Umbilical cord (tissue), 2 donors: ENCODE measurements around the gene SSBP2. TPM values are rescaled to one million over a fixed set of nuclear protein-coding genes. Genes with fewer than 3 reads are reported as not detected.
"Not testable (repeated sequence)": the region's sequence is repeated elsewhere in the genome, so short reads cannot be mapped to it uniquely, and the experiment has no call there.

Experiments
- DNase-seq: peaks from one replicate; pipeline ENCODE4 v3.0.0-alpha.2; 2015; ENCODE audit warnings: low spot score
- total RNA-seq: library from RNA; depleted of rRNA; stranded (reverse); fragments of >200 nt; gene quantifications from one replicate; pipeline ENCODE4 v1.2.3, GENCODE V29; 2014; ENCODE audit warnings: low replicate concordance; ENCODE audit not compliant: insufficient read depth

The SSBP2 gene
- total RNA-seq, 1 donor from 2014 or later: 45.3 TPM

GRCh38 chr5:81429985-81430384, 320.9 kb downstream of the SSBP2 start:
- DNase-seq: no peak

GRCh38 chr5:81429363-81429762, 321.5 kb downstream of the SSBP2 start:
- DNase-seq: no peak

GRCh38 chr5:81428861-81429260, 322.0 kb downstream of the SSBP2 start:
- no peak for DNase-seq

- DNase-seq: no peak
Observed at GRCh38 chr5:81428446-81428845, 322.5 kb downstream of the SSBP2 start.

GRCh38 chr5:81427566-81427965, 323.3 kb downstream of the SSBP2 start:
- peak; percentile 21 for DNase-seq

- peak; percentile 26 for DNase-seq
Observed at GRCh38 chr5:81426359-81427030, 324.4 kb downstream of the SSBP2 start.

- DNase-seq: peak; percentile 70
Observed at GRCh38 chr5:81425569-81425968, 325.3 kb downstream of the SSBP2 start.

- DNase-seq: no peak
Observed at GRCh38 chr5:81424728-81425127, 326.2 kb downstream of the SSBP2 start.

GRCh38 chr5:81422671-81423070, 328.2 kb downstream of the SSBP2 start:
- no peak for DNase-seq

- peak; percentile 23 for DNase-seq
Observed at GRCh38 chr5:81420039-81420667, 330.7 kb downstream of the SSBP2 start.

- DNase-seq: no peak
Observed at GRCh38 chr5:81418606-81419005, 332.3 kb downstream of the SSBP2 start.

GRCh38 chr5:81417052-81417451, 333.8 kb downstream of the SSBP2 start:
- no peak for DNase-seq

- peak; percentile 77 for DNase-seq
Observed at GRCh38 chr5:81409896-81410295, 341.0 kb downstream of the SSBP2 start.

GRCh38 chr5:81409361-81409760, 341.5 kb downstream of the SSBP2 start:
- no peak for DNase-seq

- peak; percentile 65 for DNase-seq
Observed at GRCh38 chr5:81408496-81408895, 342.4 kb downstream of the SSBP2 start.

GRCh38 chr5:81407811-81408210, 343.1 kb downstream of the SSBP2 start:
- not testable (repeated sequence) for DNase-seq

- DNase-seq: no peak
Observed at GRCh38 chr5:81405126-81405891, 345.6 kb downstream of the SSBP2 start.

- DNase-seq: no peak
Observed at GRCh38 chr5:81402192-81402930, 348.5 kb downstream of the SSBP2 start.

GRCh38 chr5:81401266-81401665, 349.6 kb downstream of the SSBP2 start:
- DNase-seq: no peak

GRCh38 chr5:81400375-81400774, 350.5 kb downstream of the SSBP2 start:
- no peak for DNase-seq

GRCh38 chr5:81398741-81399140, 352.2 kb downstream of the SSBP2 start:
- no peak for DNase-seq

- DNase-seq: peak; percentile 29
Observed at GRCh38 chr5:81397176-81397575, 353.7 kb downstream of the SSBP2 start.
